Loucy (cell line): ENCODE data around the gene CNTNAP2.

Experiments used
- CTCF ChIP-seq: fragments of 200-600 bp; sonication (generic); conservative IDR thresholded peaks from 2 replicates; pipeline ENCODE4 v1.5.1; 2014; ENCODE audit warnings: mild to moderate bottlenecking, antibody characterized with exemption, low read length
- EZH2phosphoT487 ChIP-seq: fragments of 200-600 bp; IDR thresholded peaks from 2 replicates; pipeline ENCODE4 v1.6.1; 2018; ENCODE audit warnings: antibody characterized with exemption, mild to moderate bottlenecking, moderate library complexity, borderline replicate concordance

GRCh38 chr7:146096994-146097393 lies 19.6 kb upstream of the CNTNAP2 start:
- TF ChIP-seq CTCF, result no peak
- no peak for TF ChIP-seq EZH2phosphoT487
